Kidney epithelial cell (primary cell): ENCODE measurements around the gene FRY. TPM values are rescaled to one million over a fixed set of nuclear protein-coding genes. Genes with fewer than 3 reads are reported as not detected.

ENCODE experiments used
- DNase-seq: peaks from one replicate; pipeline ENCODE4 v3.0.0-alpha.2; 2010; ENCODE audit warnings: low read depth
- H3K27me3 ChIP-seq: 2 replicates; pipeline ENCODE4 v1.6.0; 2011; ENCODE audit warnings: low read length; ENCODE audit not compliant: control insufficient read depth, insufficient read depth
- H3K36me3 ChIP-seq: 2 replicates; pipeline ENCODE4 v1.5.1; 2011; ENCODE audit warnings: low read length; ENCODE audit not compliant: control insufficient read depth, insufficient read depth
- H3K4me3 ChIP-seq: 2 replicates; pipeline ENCODE4 v1.5.1; 2011; ENCODE audit warnings: low read depth, mild to moderate bottlenecking, control low read depth, low read length
- CTCF ChIP-seq: IDR thresholded peaks from 2 replicates; pipeline ENCODE4 v1.5.1; 2011; ENCODE audit warnings: mild to moderate bottlenecking, moderate library complexity, low read length, control low read depth, inconsistent platforms; ENCODE audit not compliant: insufficient read depth, poor library complexity, severe bottlenecking
- total RNA-seq: library from RNA; depleted of rRNA; stranded (reverse); fragments of >200 nt; gene quantifications from 2 replicates; pipeline ENCODE4 v1.2.3, GENCODE V29; 2015

FRY gene
- total RNA-seq, 1 donor from 2014 or later: 6.7 TPM

- no peaks in the 10 kb centered on the region for H3K27me3 ChIP-seq
- DNase-seq: no peak
- H3K36me3 ChIP-seq: no peaks in the 10 kb centered on the region
- no peak overlapping the region for H3K4me3 ChIP-seq
- no peak for TF ChIP-seq CTCF
Observed at GRCh38 chr13:32139251-32139650, 107.7 kb downstream of the FRY start.

- TF ChIP-seq CTCF: no peak
- no peaks in the 10 kb centered on the region for H3K36me3 ChIP-seq
- no peak overlapping the region for H3K4me3 ChIP-seq
- no peak for DNase-seq
- H3K27me3 ChIP-seq: no peaks in the 10 kb centered on the region
Observed at GRCh38 chr13:32140109-32140508, 108.5 kb downstream of the FRY start.

- Histone ChIP-seq H3K4me3 (no peak overlapping the region), H3K27me3 (no peaks in the 10 kb centered on the region), H3K36me3 (no peaks in the 10 kb centered on the region)
- no peak for DNase-seq
- TF ChIP-seq CTCF: no peak
Observed at GRCh38 chr13:32141462-32141861, 109.9 kb downstream of the FRY start.

GRCh38 chr13:32142115-32142514, 110.5 kb downstream of the FRY start:
- no peak for DNase-seq
- no peak for TF ChIP-seq CTCF
- no peaks in the 10 kb centered on the region for H3K27me3 ChIP-seq
- H3K36me3 ChIP-seq: no peaks in the 10 kb centered on the region
- H3K4me3 ChIP-seq: no peak overlapping the region

- H3K36me3 ChIP-seq: no peaks in the 10 kb centered on the region
- TF ChIP-seq CTCF: no peak
- DNase-seq: peak; percentile 31
Observed at GRCh38 chr13:32142956-32143375, 111.4 kb downstream of the FRY start.

GRCh38 chr13:32147193-32147592, 115.6 kb downstream of the FRY start:
- no peak for DNase-seq
- H3K36me3 ChIP-seq: no peaks in the 10 kb centered on the region
- H3K27me3 ChIP-seq: no peaks in the 10 kb centered on the region
- no peak for TF ChIP-seq CTCF
- H3K4me3 ChIP-seq: no peak overlapping the region

More at GRCh38 chr13:32142956-32143375, 111.4 kb downstream of the FRY start:
- Histone ChIP-seq H3K4me3 (no peak overlapping the region), H3K27me3 (no peaks in the 10 kb centered on the region)
